HepG2 (cell line): ENCODE data around the gene ZNF554. TPM values are rescaled to one million over a fixed set of nuclear protein-coding genes. Genes with fewer than 3 reads are reported as not detected.

Experiments
- BORCS8-MEF2B ChIP-seq: sonication (generic); formaldehyde crosslinking; IDR thresholded peaks from 2 replicates; pipeline ENCODE4 v1.8.0; 2022; ENCODE audit warnings: mild to moderate bottlenecking, missing genetic modification reagents
- CSRNP1 ChIP-seq: sonication (generic); formaldehyde crosslinking; IDR thresholded peaks from 2 replicates; pipeline ENCODE4 v1.8.1; 2023; ENCODE audit warnings: mild to moderate bottlenecking, missing genetic modification reagents
- EHMT2 ChIP-seq: fragments of 200-600 bp; sonication (generic); IDR thresholded peaks from 2 replicates; pipeline ENCODE4 v1.7.0; 2017; ENCODE audit warnings: antibody characterized with exemption, low read depth, low read length, borderline replicate concordance
- HNRNPLL ChIP-seq: fragments of 200-400 bp; formaldehyde crosslinking; IDR thresholded peaks from 2 replicates; pipeline ENCODE4 v1.6.1; 2017; ENCODE audit warnings: mild to moderate bottlenecking, low read depth, low read length; ENCODE audit not compliant: poor library complexity, severe bottlenecking
- KDM4B ChIP-seq: sonication (generic); formaldehyde crosslinking; IDR thresholded peaks from 2 replicates; pipeline ENCODE4 v1.4.0; 2020; ENCODE audit warnings: missing genetic modification reagents
- MIER2 ChIP-seq: IDR thresholded peaks from 2 replicates; pipeline ENCODE4 v1.6.1; 2016; ENCODE audit warnings: missing biosample characterization, missing genetic modification reagents
- PRDM4 ChIP-seq: sonication (generic); formaldehyde crosslinking; IDR thresholded peaks from 2 replicates; pipeline ENCODE4 v1.9.0; 2021; ENCODE audit warnings: missing genetic modification reagents, borderline replicate concordance
- SSRP1 ChIP-seq: IDR thresholded peaks from 2 replicates; pipeline ENCODE4 v1.6.1; 2016; ENCODE audit warnings: control low read depth
- TBX2 ChIP-seq: sonication (generic); formaldehyde crosslinking; IDR thresholded peaks from 2 replicates; pipeline ENCODE4 v1.5.0; 2020; ENCODE audit warnings: missing genetic modification reagents, mild to moderate bottlenecking, borderline replicate concordance
- TMF1 ChIP-seq: sonication (generic); formaldehyde crosslinking; IDR thresholded peaks from 2 replicates; pipeline ENCODE4 v1.8.1; 2022; ENCODE audit warnings: low read depth, missing genetic modification reagents
- XBP1 ChIP-seq: sonication (generic); formaldehyde crosslinking; IDR thresholded peaks from 2 replicates; pipeline ENCODE4 v1.5.0; 2020; ENCODE audit warnings: missing genetic modification reagents
- ZFP36L1 ChIP-seq: sonication (generic); formaldehyde crosslinking; IDR thresholded peaks from 2 replicates; pipeline ENCODE4 v1.8.0; 2022; ENCODE audit warnings: mild to moderate bottlenecking, missing genetic modification reagents, moderate library complexity
- ZFP36L2 ChIP-seq: sonication (generic); formaldehyde crosslinking; IDR thresholded peaks from 2 replicates; pipeline ENCODE4 v1.4.0; 2020; ENCODE audit warnings: missing genetic modification reagents
- ZNF224 ChIP-seq: sonication (generic); formaldehyde crosslinking; IDR thresholded peaks from 2 replicates; pipeline ENCODE4 v1.5.0; 2020; ENCODE audit warnings: mild to moderate bottlenecking, missing genetic modification reagents
- ZNF274 ChIP-seq: sonication (generic); formaldehyde crosslinking; IDR thresholded peaks from 2 replicates; pipeline ENCODE4 v1.5.1; 2020; ENCODE audit warnings: mild to moderate bottlenecking, missing genetic modification reagents
- ZNF275 ChIP-seq: sonication (generic); formaldehyde crosslinking; IDR thresholded peaks from 2 replicates; pipeline ENCODE4 v1.8.0; 2022; ENCODE audit warnings: missing genetic modification reagents, mild to moderate bottlenecking, inconsistent platforms, borderline replicate concordance
- ZNF547 ChIP-seq: sonication (generic); formaldehyde crosslinking; IDR thresholded peaks from 2 replicates; pipeline ENCODE4 v1.5.1; 2020; ENCODE audit warnings: mild to moderate bottlenecking, missing genetic modification reagents
- ZNF780A ChIP-seq: sonication (generic); formaldehyde crosslinking; IDR thresholded peaks from 2 replicates; pipeline ENCODE4 v1.8.0; 2022; ENCODE audit warnings: mild to moderate bottlenecking, missing genetic modification reagents, moderate library complexity
- polyA plus RNA-seq, 8 experiments: library from polyadenylated mRNA; depleted of rRNA in 3 of 8; stranded (reverse) in 7 of 8; unstranded in 1 of 8; fragments of >200 nt; fragmentation: Illumina TruSeq in 4 of 8; extraction: Trizol in 4 of 8; gene quantifications; 2 replicates each; pipeline versions ENCODE4 v1.2.1 to v1.2.3, GENCODE V29; 2011 to 2016; ENCODE audit warnings: low read depth in 4 of 8, missing spikeins in 1 of 8, mixed read lengths in 1 of 8; ENCODE audit not compliant: insufficient read depth in 1 of 8
- total RNA-seq, 5 experiments: library from RNA; depleted of rRNA; stranded (reverse); fragments of >200 nt; fragmentation: Illumina TruSeq; extraction: Trizol; gene quantifications; 2 replicates each; pipeline ENCODE4 v1.2.3, GENCODE V29; 2016; ENCODE audit warnings: low read depth in 1 of 5
- TF ChIP-seq, protein P1 (sequence below): IDR thresholded peaks from 2 replicates; pipeline ENCODE4 v1.6.1; 2018; ENCODE audit warnings: missing genetic modification reagents, mild to moderate bottlenecking, missing compliant biosample characterization
- TF ChIP-seq, protein P2 (sequence below): sonication (generic); formaldehyde crosslinking; IDR thresholded peaks from 2 replicates; pipeline ENCODE4 v1.4.0; 2020; ENCODE audit warnings: missing genetic modification reagents

Gene ZNF554
- total and polyA plus RNA-seq, 2 of the 13 experiments (the other 11 are each of a cell fraction or from before 2014, with no cell fraction given): 2.2 to 2.7 TPM

DNA sequence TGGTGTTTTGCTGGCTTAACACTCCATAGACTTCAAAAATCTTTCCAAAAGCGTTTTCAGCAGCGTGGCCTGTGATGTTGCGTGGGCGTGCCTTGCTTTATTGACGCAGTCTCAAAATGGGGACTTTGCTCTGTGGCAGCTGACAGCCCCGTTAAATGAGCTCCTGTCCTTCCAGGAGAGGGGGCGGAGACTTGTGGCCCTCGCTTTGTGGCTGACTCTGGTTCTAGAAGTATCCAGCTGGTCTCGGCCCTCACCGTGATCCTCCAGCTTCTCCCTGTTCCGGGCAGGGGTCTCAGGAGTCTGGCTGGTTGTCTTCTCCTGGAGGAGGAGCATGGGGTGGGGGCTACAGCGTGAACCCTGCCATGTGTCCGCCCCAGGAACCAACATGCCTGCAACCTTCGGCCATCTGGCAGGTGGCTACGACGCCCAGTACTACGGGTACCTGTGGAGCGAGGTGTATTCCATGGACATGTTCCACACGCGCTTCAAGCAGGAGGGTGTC lies 8.4 kb upstream of the ZNF554 start (continued):
- TF ChIP-seq TBX2 (CRISPR knock-in tag) (peak; percentile 39; the same call in 1 of the 2 replicates), ZFP36L2 (CRISPR knock-in tag) (no peak), TMF1 (CRISPR knock-in tag) (no peak), ZNF547 (no peak), ZNF275 (CRISPR knock-in tag) (no peak), ZFP36L1 (CRISPR knock-in tag) (no peak), HNRNPLL (peak; percentile 15), XBP1 (no peak), CSRNP1 (no peak; the same call in 1 of the 2 replicates), MIER2 (CRISPR knock-in tag) (no peak), SSRP1 (no peak), ZNF274 (CRISPR knock-in tag) (no peak), EHMT2 (no peak), BORCS8-MEF2B (CRISPR knock-in tag) (peak; percentile 5; the same call in 1 of the 2 replicates), ZNF224 (CRISPR knock-in tag) (no peak), ZNF780A (CRISPR knock-in tag) (no peak), PRDM4 (CRISPR knock-in tag) (no peak), KDM4B (CRISPR knock-in tag) (no peak)
- TF ChIP-seq, protein P1, sequence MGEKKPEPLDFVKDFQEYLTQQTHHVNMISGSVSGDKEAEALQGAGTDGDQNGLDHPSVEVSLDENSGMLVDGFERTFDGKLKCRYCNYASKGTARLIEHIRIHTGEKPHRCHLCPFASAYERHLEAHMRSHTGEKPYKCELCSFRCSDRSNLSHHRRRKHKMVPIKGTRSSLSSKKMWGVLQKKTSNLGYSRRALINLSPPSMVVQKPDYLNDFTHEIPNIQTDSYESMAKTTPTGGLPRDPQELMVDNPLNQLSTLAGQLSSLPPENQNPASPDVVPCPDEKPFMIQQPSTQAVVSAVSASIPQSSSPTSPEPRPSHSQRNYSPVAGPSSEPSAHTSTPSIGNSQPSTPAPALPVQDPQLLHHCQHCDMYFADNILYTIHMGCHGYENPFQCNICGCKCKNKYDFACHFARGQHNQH (CRISPR knock-in tag): no peak
- TF ChIP-seq, protein P2, sequence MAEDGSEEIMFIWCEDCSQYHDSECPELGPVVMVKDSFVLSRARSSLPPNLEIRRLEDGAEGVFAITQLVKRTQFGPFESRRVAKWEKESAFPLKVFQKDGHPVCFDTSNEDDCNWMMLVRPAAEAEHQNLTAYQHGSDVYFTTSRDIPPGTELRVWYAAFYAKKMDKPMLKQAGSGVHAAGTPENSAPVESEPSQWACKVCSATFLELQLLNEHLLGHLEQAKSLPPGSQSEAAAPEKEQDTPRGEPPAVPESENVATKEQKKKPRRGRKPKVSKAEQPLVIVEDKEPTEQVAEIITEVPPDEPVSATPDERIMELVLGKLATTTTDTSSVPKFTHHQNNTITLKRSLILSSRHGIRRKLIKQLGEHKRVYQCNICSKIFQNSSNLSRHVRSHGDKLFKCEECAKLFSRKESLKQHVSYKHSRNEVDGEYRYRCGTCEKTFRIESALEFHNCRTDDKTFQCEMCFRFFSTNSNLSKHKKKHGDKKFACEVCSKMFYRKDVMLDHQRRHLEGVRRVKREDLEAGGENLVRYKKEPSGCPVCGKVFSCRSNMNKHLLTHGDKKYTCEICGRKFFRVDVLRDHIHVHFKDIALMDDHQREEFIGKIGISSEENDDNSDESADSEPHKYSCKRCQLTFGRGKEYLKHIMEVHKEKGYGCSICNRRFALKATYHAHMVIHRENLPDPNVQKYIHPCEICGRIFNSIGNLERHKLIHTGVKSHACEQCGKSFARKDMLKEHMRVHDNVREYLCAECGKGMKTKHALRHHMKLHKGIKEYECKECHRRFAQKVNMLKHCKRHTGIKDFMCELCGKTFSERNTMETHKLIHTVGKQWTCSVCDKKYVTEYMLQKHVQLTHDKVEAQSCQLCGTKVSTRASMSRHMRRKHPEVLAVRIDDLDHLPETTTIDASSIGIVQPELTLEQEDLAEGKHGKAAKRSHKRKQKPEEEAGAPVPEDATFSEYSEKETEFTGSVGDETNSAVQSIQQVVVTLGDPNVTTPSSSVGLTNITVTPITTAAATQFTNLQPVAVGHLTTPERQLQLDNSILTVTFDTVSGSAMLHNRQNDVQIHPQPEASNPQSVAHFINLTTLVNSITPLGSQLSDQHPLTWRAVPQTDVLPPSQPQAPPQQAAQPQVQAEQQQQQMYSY (CRISPR knock-in tag): no peak
